Mesenchymal stem cell (in vitro differentiated cells and primary cell): Measurements from ENCODE around the gene PNMA6E.

Experiments
- DNase-seq: peaks from one replicate; pipeline ENCODE4 v3.0.0-alpha.2; 2013
- H2AFZ ChIP-seq: one replicate; pipeline ENCODE4 v1.6.1; 2013; ENCODE audit warnings: low read depth, mild to moderate bottlenecking, control low read depth, inconsistent platforms, low read length, moderate library complexity
- H2AK5ac ChIP-seq: 2 replicates; pipeline ENCODE4 v1.6.1; 2013; ENCODE audit warnings: low read length, moderate library complexity, mild to moderate bottlenecking, inconsistent platforms; ENCODE audit not compliant: severe bottlenecking
- H2BK120ac ChIP-seq: one replicate; pipeline ENCODE4 v1.6.1; 2013; ENCODE audit warnings: low read depth, mild to moderate bottlenecking, inconsistent platforms, low read length, moderate library complexity
- H2BK12ac ChIP-seq, 2 experiments: one replicate each; pipeline ENCODE4 v1.6.1; 2013; ENCODE audit warnings: inconsistent platforms in 2 of 2, low read length in 2 of 2, mild to moderate bottlenecking in 2 of 2, moderate library complexity in 2 of 2, control low read depth in 1 of 2
- H2BK15ac ChIP-seq: one replicate; pipeline ENCODE4 v1.6.1; 2013; ENCODE audit warnings: mild to moderate bottlenecking, low read depth, inconsistent platforms; ENCODE audit not compliant: poor library complexity, severe bottlenecking
- H2BK5ac ChIP-seq: 2 replicates; pipeline ENCODE4 v1.6.1; 2013; ENCODE audit warnings: low read depth, mild to moderate bottlenecking, low read length, control low read depth, inconsistent platforms; ENCODE audit not compliant: poor library complexity, severe bottlenecking
- H3K14ac ChIP-seq, 2 experiments: one replicate each; pipeline ENCODE4 v1.6.1; 2013; ENCODE audit warnings: inconsistent platforms in 2 of 2, low read length in 2 of 2, control low read depth in 1 of 2, mild to moderate bottlenecking in 1 of 2, moderate library complexity in 1 of 2
- H3K18ac ChIP-seq, 2 experiments: one replicate each; pipeline ENCODE4 v1.6.1; 2013; ENCODE audit warnings: inconsistent platforms in 2 of 2, low read length in 2 of 2, control low read depth in 1 of 2, low read depth in 1 of 2, mild to moderate bottlenecking in 1 of 2
- H3K23ac ChIP-seq, 2 experiments: one replicate each; pipeline ENCODE4 v1.6.1; 2013; ENCODE audit warnings: inconsistent platforms in 2 of 2, low read length in 2 of 2, mild to moderate bottlenecking in 2 of 2, moderate library complexity in 2 of 2, control low read depth in 1 of 2
- H3K27ac ChIP-seq: 2 replicates; pipeline ENCODE4 v1.5.1; 2013; ENCODE audit warnings: mild to moderate bottlenecking, moderate library complexity, low read length, control low read depth, inconsistent platforms; ENCODE audit not compliant: poor library complexity, severe bottlenecking
- H3K27me3 ChIP-seq, 2 experiments: 2 replicates each; pipeline versions ENCODE4 v1.6.1 to v1.7.0; 2013; ENCODE audit warnings: low read length in 2 of 2, mild to moderate bottlenecking in 2 of 2, moderate library complexity in 2 of 2, control low read depth in 1 of 2, inconsistent platforms in 1 of 2; ENCODE audit not compliant: control insufficient read depth in 1 of 2, insufficient read depth in 1 of 2
- H3K36me3 ChIP-seq, 2 experiments: 2 replicates each; pipeline versions ENCODE4 v1.6.1 to v1.7.0; 2013; ENCODE audit warnings: low read length in 2 of 2, control low read depth in 1 of 2, inconsistent platforms in 1 of 2, low read depth in 1 of 2, mild to moderate bottlenecking in 1 of 2; ENCODE audit not compliant: insufficient read depth in 2 of 2, control insufficient read depth in 1 of 2
- H3K4ac ChIP-seq, 2 experiments: one replicate each; pipeline ENCODE4 v1.6.1; 2013; ENCODE audit warnings: inconsistent platforms in 2 of 2, low read length in 2 of 2, mild to moderate bottlenecking in 2 of 2, moderate library complexity in 2 of 2, control low read depth in 1 of 2, low read depth in 1 of 2
- H3K4me1 ChIP-seq: 2 replicates; pipeline ENCODE4 v1.6.1; 2013; ENCODE audit warnings: low read depth, low read length, control low read depth; ENCODE audit not compliant: control insufficient read depth, insufficient read depth
- H3K4me2 ChIP-seq: 2 replicates; pipeline ENCODE4 v1.6.1; 2013; ENCODE audit warnings: low read length, mild to moderate bottlenecking, inconsistent platforms; ENCODE audit not compliant: poor library complexity, severe bottlenecking
- H3K4me3 ChIP-seq, 2 experiments: 2 replicates each; pipeline versions ENCODE4 v1.5.1 to v1.7.0; 2013; ENCODE audit warnings: low read length in 2 of 2, mild to moderate bottlenecking in 2 of 2, control low read depth in 1 of 2, low read depth in 1 of 2; ENCODE audit not compliant: insufficient read depth in 1 of 2
- H3K79me1 ChIP-seq: replicated peaks from 2 replicates; pipeline ENCODE4 v1.6.1; 2013; ENCODE audit warnings: mild to moderate bottlenecking, control low read depth, low read length, inconsistent platforms; ENCODE audit not compliant: poor library complexity, severe bottlenecking
- H3K9ac ChIP-seq: 2 replicates; pipeline ENCODE4 v1.7.0; 2013; ENCODE audit warnings: mild to moderate bottlenecking, low read length, moderate library complexity
- H3K9me3 ChIP-seq: 2 replicates; pipeline ENCODE4 v1.7.0; 2013; ENCODE audit warnings: mild to moderate bottlenecking, low read length; ENCODE audit not compliant: control insufficient read depth
- H4K8ac ChIP-seq: one replicate; pipeline ENCODE4 v1.6.1; 2013; ENCODE audit warnings: inconsistent platforms, mild to moderate bottlenecking, low read length, moderate library complexity
- H4K91ac ChIP-seq: one replicate; pipeline ENCODE4 v1.6.1; 2013; ENCODE audit warnings: mild to moderate bottlenecking, low read length, inconsistent platforms
- WGBS: methylation state at CpG from one replicate; pipeline ENCODE4 v1.1.7; 2013; ENCODE audit warnings: mixed read lengths; 5-methylcytosine and 5-hydroxymethylcytosine counted together

PNMA6E gene

DNA sequence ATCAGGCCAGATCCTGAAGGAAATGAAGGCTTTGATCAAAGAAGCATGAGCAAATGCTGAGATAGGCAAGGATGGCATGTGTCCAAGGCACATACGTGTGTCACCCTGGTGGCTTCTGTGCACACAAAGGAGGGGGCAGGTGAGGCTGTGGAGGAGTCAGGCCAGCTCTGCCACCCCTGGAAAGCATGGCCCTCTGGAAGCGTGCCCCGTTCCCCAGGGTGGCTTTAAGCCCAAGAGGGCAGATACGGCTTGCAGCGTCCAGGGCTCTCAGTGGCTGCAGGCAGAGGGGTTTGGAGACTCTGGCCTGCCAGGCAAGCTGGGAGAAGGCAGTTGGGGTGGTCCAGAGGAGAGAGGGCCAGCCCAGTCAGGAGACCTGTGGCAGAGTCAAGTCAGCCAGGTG, 25.6 kb downstream of the PNMA6E start:
- Histone ChIP-seq H3K9ac (no peak overlapping the region), H3K27me3 (peaks cover 0 to 16% of the 10 kb centered on the region in 2 experiments), H4K91ac (no peak overlapping the region), H3K14ac (no peak overlapping the region), H3K79me1 (no peaks in the 10 kb centered on the region), H3K4me2 (no peak overlapping the region), H3K4me3 (no peak overlapping the region), H3K18ac (no peak overlapping the region), H3K9me3 (no peaks in the 10 kb centered on the region), H4K8ac (no peak overlapping the region), H3K23ac (no peak overlapping the region), H2BK5ac (no peak overlapping the region), H2BK15ac (no peak overlapping the region), H2AFZ (no peak overlapping the region), H2BK12ac (no peak overlapping the region), H2BK120ac (no peak overlapping the region), H3K36me3 (no peaks in the 10 kb centered on the region), H3K27ac (no peak overlapping the region), H3K4me1 (peaks cover 1% of the 10 kb centered on the region), H3K4ac (no peak overlapping the region), H2AK5ac (no peak overlapping the region)
- WGBS = 87% methylated on average over 3 of the region's 5 CpGs
- DNase-seq = no peak

DNA sequence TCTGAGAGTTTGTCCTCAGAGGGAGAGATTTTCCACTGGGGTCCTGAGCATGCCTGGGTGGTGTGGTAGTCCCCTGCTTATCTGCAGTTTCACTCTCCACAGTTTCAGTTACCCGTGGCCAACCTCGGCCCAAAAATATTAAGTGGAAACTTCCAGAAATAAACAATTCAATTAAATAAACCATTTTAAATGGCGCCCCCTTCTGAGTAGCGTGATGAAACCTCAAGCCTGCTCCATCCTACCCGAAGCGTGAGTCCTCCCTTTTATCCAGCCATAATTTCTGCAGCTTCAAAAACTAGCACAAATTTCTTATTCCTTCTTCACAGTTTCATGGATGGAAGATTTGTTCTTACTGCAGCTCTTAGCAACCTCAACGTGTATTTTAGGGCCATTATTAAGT, 26.7 kb downstream of the PNMA6E start:
- H3K4me1 ChIP-seq = peaks cover under 1% of the 10 kb centered on the region
- no peak overlapping the region for H2AK5ac ChIP-seq
- no peak overlapping the region for H3K9ac ChIP-seq
- H2BK120ac ChIP-seq = no peak overlapping the region
- no peak overlapping the region for H4K8ac ChIP-seq
- no peak overlapping the region for H3K4me2 ChIP-seq
- no peak overlapping the region for H3K14ac ChIP-seq
- H3K23ac ChIP-seq = no peak overlapping the region
- H3K27ac ChIP-seq = no peak overlapping the region
- H2BK12ac ChIP-seq = no peak overlapping the region
- H2AFZ ChIP-seq = no peak overlapping the region
- no peak for DNase-seq
- no peak overlapping the region for H3K4me3 ChIP-seq
- no peak overlapping the region for H2BK15ac ChIP-seq
- H3K9me3 ChIP-seq = no peaks in the 10 kb centered on the region
- no peak overlapping the region for H3K18ac ChIP-seq
- H3K79me1 ChIP-seq = no peaks in the 10 kb centered on the region
- H3K36me3 ChIP-seq = no peaks in the 10 kb centered on the region
- no peak overlapping the region for H4K91ac ChIP-seq
- peaks cover 0 to 16% of the 10 kb centered on the region in 2 experiments for H3K27me3 ChIP-seq
- 60% methylated on average over 7 of the region's 7 CpGs for WGBS
- H2BK5ac ChIP-seq = no peak overlapping the region
- no peak overlapping the region for H3K4ac ChIP-seq

DNA sequence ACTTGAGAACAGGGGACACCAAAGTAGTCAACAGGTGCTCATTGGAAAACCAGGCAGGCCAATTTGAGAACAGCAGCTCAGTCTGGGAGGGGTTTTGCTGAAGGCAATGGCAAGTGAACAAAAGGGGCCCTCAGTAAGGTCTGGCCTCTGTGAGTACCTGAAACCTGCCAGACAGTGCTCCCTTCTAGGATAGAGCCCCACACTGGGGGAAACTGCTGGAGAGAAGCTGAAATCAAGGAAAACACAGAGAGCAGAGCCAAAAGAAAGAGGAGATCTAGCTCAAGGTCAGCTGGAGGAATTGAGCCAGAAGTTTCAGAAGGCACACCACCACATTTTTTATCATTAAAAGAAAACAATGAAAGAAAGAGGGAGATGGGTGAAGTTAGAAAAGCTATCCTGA, 28.2 kb downstream of the PNMA6E start:
- Histone ChIP-seq H3K27me3 (peaks cover 0 to 16% of the 10 kb centered on the region in 2 experiments), H2BK120ac (no peak overlapping the region), H4K91ac (no peak overlapping the region), H2BK12ac (no peak overlapping the region), H2AFZ (no peak overlapping the region), H2BK15ac (no peak overlapping the region), H2AK5ac (no peak overlapping the region), H3K14ac (no peak overlapping the region), H3K9ac (no peak overlapping the region), H4K8ac (no peak overlapping the region), H3K79me1 (no peaks in the 10 kb centered on the region), H3K36me3 (no peaks in the 10 kb centered on the region), H3K18ac (no peak overlapping the region), H3K4ac (no peak overlapping the region), H3K4me1 (no peaks in the 10 kb centered on the region), H3K4me2 (no peak overlapping the region), H3K4me3 (no peak overlapping the region), H2BK5ac (no peak overlapping the region), H3K9me3 (no peaks in the 10 kb centered on the region), H3K23ac (no peak overlapping the region), H3K27ac (no peak overlapping the region)
- no peak for DNase-seq

DNA sequence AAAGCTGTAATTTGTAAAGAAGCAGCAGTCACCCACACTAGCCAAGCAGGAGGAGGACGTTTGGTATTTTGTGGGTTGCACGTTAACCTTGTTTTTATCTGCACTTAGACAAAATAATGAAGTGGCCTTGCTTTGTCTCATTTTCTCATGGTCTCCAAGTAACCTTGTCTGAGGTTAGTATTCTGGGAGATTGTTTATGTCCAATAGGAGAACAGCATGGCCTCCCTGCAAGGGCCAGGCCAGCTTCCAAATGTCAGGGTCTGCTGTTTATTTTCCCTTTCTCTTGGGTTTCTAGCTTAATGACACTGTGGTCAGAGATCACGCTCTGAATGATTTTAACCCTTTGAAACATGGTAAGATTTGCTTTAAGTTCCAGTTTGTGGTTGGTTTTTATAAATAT, 29.9 kb downstream of the PNMA6E start:
- H2BK5ac ChIP-seq = no peak overlapping the region
- no peaks in the 10 kb centered on the region for H3K79me1 ChIP-seq
- H3K14ac ChIP-seq = no peak overlapping the region
- H3K27me3 ChIP-seq = peaks cover 0 to 17% of the 10 kb centered on the region in 2 experiments
- H3K4me2 ChIP-seq = no peak overlapping the region
- no peak overlapping the region for H3K4ac ChIP-seq
- H2AFZ ChIP-seq = no peak overlapping the region
- H2BK120ac ChIP-seq = no peak overlapping the region
- no peaks in the 10 kb centered on the region for H3K9me3 ChIP-seq
- no peak overlapping the region for H2BK15ac ChIP-seq
- DNase-seq = peak; percentile 30
- 14% methylated on average over 1 of the region's 3 CpGs for WGBS
- no peak overlapping the region for H4K8ac ChIP-seq
- no peak overlapping the region for H2BK12ac ChIP-seq
- H3K23ac ChIP-seq = no peak overlapping the region
- H3K18ac ChIP-seq = no peak overlapping the region
- no peaks in the 10 kb centered on the region for H3K4me1 ChIP-seq
- no peaks in the 10 kb centered on the region for H3K36me3 ChIP-seq
- H4K91ac ChIP-seq = no peak overlapping the region
- H3K4me3 ChIP-seq = no peak overlapping the region
- H3K9ac ChIP-seq = no peak overlapping the region
- H3K27ac ChIP-seq = no peak overlapping the region
- H2AK5ac ChIP-seq = no peak overlapping the region
